GM19099 (cell line): ENCODE results near the gene LRP5.

ENCODE experiments used
- POLR2A ChIP-seq: IDR thresholded peaks from 3 replicates; pipeline ENCODE4 v1.6.1; 2011; ENCODE audit warnings: low read depth; ENCODE audit not compliant: insufficient read length; ENCODE audit errors: extremely low read depth

The LRP5 gene

GRCh38 chr11:68469642-68470041 lies 157.3 kb downstream of the LRP5 start:
- no peak for TF ChIP-seq POLR2A

DNA sequence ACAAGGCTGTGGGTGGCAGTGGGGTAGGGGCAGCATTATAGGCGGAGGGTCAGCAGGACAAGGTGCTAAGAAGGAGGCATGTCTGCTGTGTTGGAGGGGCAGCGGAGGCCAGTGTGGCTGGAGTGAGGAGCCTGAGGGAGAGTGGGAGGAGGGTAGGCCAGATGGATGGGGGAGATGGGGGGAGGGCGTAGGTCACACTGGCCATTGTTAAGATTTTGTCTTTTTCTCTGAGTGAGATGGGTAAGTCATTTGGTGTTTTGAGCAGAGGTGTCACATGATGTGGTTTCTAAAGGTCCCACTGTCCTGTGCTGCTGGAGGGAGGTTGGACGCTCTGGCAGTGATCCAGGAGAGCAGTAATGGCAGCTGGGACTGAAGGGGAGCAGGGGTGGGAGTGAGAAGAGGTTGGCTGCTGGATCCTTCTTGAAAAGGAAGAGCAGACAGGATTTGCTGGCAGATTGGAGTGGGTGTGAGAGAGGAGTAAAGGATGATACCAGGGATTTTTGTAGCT lies 158.0 kb downstream of the LRP5 start:
- no peak for TF ChIP-seq POLR2A

DNA sequence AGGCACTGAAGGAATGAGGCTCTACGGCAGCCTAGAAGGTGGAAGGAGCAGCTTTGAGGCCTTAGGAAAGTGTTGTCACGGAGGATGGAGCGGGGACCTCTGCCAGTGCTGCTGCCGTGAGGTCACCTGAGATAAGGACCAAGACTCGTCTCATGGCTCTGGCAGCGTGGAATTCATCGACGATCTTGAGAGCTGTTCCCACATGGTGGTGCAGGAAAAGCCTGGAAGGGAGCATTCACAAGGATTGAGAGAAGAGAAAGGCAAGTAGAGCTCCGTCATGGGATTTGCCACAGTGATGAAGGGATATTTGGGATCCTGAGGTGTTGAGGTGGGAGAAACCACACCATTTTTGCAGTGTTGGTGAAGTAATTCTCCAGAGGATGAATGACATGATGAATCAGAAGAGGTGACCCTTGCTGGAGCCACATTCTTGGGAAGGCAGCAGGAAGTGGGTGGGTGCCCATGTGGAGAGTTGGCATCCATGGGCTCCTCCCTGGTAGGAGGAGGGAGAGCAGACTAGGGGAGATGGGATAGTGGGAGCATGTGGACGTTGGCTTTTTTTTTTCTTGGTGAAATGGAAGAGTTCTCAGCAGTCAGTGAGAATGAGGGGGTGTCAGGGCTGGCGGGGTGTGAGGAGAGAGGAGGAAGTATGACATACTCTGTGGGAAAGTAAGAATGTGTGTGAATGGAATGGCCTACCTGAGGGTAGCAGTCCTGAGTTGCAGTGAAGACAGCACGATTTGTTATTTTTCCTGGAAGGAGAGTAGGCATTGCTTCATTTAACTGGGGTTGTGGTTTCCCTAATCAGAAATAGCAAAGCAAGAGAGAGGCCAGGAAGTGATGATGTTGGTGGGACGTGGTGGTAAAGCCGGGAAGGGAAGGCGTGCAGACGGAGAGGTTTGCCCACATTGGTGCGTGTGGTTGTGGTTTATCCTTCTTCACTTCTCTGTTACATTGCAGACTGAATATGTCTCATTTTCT lies 159.3 kb downstream of the LRP5 start:
- no peak for TF ChIP-seq POLR2A

DNA sequence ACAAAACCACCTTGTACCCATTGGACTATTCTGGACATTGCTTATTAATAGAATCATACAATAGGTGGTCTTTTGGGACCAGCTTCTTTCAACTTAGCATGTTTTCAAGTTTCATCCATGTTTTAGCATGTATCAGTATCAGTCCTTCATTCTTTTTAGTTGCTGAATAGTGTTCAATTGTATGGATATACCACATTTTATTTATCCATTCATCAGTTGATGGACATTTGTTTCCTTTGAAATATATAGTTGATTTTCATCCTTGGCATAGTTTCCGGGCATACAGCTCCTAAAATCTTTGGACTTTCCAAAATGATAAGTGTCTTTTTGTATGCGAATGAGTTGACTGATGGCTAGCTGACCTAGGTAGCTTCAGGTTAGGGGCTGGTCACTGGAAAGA lies 160.4 kb downstream of the LRP5 start:
- TF ChIP-seq POLR2A = no peak

DNA sequence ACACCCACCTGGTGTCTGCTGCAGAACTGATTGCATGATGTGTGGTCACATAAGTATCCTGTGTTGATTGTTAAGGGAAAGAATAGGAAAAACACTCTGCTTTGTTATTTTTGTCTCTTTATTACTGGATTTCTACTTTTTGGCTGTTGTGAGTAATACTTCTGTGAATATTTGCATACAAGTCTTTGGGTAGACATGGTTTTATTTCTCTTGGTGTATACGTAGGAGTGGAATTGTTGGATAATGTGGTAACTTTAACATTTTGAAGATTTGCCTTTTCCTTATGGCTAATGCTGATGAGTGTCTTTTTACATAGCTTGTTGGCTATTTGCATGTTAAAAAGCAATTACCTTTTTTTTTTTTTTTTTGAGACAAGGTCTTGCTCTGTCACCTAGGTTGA lies 161.3 kb downstream of the LRP5 start:
- no peak for TF ChIP-seq POLR2A

GRCh38 chr11:68479390-68479789 lies 167.0 kb downstream of the LRP5 start:
- no peak for TF ChIP-seq POLR2A

- TF ChIP-seq POLR2A = no peak
Measured at GRCh38 chr11:68480193-68480592, 167.8 kb downstream of the LRP5 start.

DNA sequence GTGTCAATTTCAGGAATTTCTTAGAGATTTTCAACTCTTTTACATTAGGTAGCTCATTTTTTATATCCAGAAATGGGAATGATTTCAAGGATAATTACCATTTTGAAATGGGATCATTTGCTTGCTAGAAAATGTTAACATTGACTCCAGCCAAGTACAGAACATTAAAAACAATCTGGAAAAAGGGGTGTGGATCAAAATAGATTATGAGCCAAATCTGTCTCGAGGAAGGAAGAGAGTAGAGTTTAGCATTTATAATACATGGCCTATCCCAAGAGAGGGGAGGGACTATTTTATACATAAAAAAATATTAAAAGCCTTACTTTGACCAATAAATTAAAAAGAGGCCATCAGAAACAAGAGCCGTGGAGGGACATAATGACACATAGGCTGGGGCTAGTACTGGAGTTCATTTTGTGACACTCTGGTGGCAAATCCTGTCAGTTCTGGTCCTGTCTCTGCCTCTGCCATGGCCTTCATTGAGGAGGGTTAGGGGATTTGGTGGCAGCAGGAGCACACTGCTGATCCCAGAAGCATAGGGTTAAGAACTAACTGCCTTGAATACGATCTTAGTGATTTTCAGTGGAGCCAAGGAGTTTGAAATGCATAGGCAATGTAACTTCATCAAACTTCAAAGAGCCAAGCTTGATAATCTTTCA lies 168.6 kb downstream of the LRP5 start:
- no peak for TF ChIP-seq POLR2A

- no peak for TF ChIP-seq POLR2A
Measured at GRCh38 chr11:68481579-68482240, 169.3 kb downstream of the LRP5 start.

GRCh38 chr11:68488623-68489022 lies 176.2 kb downstream of the LRP5 start:
- TF ChIP-seq POLR2A = no peak

- TF ChIP-seq POLR2A = no peak
Measured at GRCh38 chr11:68495220-68495729, 182.9 kb downstream of the LRP5 start.

- TF ChIP-seq POLR2A = no peak
Measured at GRCh38 chr11:68495872-68496271, 183.5 kb downstream of the LRP5 start.

DNA sequence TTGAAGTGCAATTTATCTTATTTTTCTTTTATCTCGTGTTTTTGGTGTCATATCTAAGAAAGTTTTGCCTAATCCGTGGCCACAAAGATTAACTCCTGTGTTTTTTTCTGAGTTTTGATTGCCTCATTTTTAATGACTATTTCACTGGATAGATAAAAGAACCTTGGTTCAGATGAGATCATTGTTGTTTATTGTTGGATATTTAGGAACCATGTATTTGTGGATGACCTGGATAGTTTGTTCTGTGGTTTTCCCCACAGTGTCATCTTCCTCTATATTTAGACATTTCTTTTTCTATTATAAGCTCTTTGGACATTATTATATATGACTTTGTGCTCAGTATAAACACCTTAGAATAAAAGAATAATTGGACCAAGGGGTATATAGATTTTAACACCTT lies 185.4 kb downstream of the LRP5 start:
- TF ChIP-seq POLR2A = no peak

GRCh38 chr11:68498321-68498720 lies 185.9 kb downstream of the LRP5 start:
- TF ChIP-seq POLR2A = no peak
